ENCODE results near the gene MRPL38.

MRPL38 gene

GRCh38 chr17:75855310-75856061, 49.2 kb downstream of the MRPL38 start, which contains the start of gene WBP2:
TSS of gene WBP2 (minus strand) at chr17:75855335. CDS start at chr17:75855297, 38 bp downstream.
- peak; percentile 88 to 100 (median 99) for DNase-seq

DNA sequence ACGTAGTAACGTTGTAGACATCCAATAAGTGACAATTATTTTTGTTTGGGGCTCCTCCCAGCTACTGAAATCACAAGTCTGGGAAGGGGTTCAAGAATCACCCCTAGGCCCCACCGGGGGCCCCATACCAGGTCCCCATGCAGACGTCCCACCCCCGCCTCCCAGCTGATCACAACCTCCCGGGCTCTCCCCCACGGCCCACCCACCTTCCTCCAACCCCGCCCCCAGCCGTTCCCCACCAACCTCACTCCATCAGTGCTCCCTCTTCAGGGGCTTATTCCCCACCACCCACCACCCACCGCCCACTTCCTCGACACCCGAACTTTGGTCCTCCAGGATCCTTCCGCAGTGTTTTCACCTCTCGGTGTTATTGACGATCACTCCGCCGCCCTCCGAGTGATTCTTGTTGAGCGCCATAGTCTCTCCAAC, 49.8 kb downstream of the MRPL38 start:
- DNase-seq, result peak in 7 of 56 donors; percentile 58 to 81 (median 78)

DNA sequence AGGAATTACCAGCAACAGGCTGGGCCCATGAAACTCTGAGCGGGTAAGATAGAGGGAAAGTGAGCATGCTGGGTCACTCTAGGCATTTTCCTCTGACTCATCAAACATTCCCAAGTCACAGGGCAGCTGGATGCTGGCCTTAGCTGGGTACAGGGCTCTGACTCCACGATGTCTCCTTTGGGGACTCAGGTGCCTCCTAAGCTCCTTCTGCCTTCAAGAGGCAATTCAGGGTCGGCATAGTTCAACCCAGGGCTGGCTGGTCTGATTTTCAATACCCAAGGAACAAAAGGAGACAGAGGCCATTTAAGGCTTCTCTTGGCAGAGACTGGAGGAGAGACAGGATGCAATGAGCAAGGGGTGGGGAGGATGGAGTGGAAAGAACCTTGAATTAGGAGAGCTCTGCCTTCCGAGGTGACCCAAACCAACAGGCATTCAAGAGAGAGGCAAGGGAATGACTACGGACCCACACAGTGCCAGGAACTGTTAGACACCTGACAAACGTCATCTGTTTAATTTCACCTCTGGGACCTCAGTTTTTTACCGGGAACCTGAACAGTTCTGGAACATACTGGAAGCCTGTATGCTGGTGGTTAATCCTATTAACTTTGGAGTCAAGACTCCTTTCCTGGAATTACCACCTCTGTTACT, 50.5 kb downstream of the MRPL38 start:
- peak in 2 of 56 donors; percentile 6 to 48 for DNase-seq

DNA sequence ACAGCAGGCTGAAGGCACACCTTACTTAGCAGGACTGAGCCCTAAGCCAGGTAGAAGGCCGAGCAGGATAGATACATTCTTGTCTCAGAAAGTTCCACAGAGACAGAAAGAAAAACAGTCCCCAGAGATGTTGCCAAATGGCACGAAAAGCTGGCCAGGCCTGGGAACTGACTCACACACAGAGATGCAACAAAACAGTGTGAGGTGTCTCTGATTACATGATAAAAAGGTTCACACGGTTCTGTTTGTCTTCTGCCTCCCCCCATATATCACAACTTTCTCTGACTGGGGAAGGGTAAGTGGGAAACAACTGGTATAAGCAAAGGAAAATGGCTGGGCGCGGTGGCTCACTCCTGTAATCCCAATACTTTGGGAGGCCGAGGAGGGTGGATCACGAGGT, 51.3 kb downstream of the MRPL38 start:
- DNase-seq, result no peak

- DNase-seq, result peak in 8 of 56 donors; percentile 22 to 69 (median 40)
Observed at GRCh38 chr17:75851693-75851991, 53.0 kb downstream of the MRPL38 start.

GRCh38 chr17:75850928-75851692, 53.6 kb downstream of the MRPL38 start:
- DNase-seq, result peak in 46 of 56 donors; percentile 24 to 75 (median 52)

DNA sequence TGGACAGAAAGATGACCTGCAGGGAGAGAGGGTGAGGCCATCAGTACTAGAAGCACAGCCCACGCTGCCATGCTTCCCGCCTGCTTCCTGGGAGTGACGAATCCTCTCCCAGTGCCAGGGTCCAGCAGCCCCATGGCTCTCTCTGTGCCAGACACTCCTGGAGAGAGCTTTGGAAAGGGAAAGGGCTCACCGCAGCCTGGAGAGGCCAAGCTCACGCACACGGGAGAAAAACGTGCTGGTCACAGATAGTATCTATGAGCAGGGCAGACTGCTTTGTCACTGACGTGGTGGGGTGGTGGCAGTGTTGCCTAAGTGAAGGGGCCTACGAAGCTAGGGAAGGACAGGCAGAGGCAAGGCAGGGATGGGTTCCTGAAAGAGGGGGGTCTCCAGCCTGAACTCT, 55.0 kb downstream of the MRPL38 start:
- no peak for DNase-seq

DNA sequence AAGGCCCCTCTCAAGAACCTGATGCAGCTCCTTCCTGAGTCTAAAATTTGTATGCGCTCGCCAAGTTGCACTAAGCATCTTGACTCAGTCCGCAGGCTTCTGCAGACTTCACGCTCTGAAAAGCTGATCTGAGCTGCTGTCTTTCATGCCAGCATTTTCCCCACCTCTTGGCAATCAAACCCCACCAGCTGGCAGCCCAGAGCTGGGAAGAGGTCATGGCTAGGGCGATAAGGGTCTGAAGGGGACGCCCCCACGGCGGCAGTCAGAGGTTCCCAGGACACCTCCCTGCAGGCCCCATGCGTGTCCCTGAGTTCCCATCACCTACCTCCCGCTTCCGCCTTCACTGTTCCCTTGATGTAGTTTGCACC, 55.4 kb downstream of the MRPL38 start:
- no peak for DNase-seq
